HG03095 (cell line): ENCODE measurements around the gene GCH1.
"Not testable (repeated sequence)": the region's sequence is repeated elsewhere in the genome, so short reads cannot be mapped to it uniquely, and the experiment has no call there.

Source experiments
- ATAC-seq: cut with Tn5 transposase; IDR thresholded peaks from one replicate; pipeline ENCODE4 v1.9.1; 2021; ENCODE audit warnings: moderate library complexity; ENCODE audit not compliant: unreplicated experiment

Gene GCH1

GRCh38 chr14:54804538-54805041, 98.0 kb downstream of the GCH1 start:
- no peak for ATAC-seq

- no peak for ATAC-seq
Observed at GRCh38 chr14:54803926-54804537, 98.6 kb downstream of the GCH1 start.

- ATAC-seq: no peak
Observed at GRCh38 chr14:54803396-54803795, 99.2 kb downstream of the GCH1 start.

- ATAC-seq: not testable (repeated sequence)
Observed at GRCh38 chr14:54801482-54801881, 101.1 kb downstream of the GCH1 start.

- ATAC-seq: no peak
Observed at GRCh38 chr14:54798465-54799124, 104.0 kb downstream of the GCH1 start.

- ATAC-seq: no peak
Observed at GRCh38 chr14:54797986-54798385, 104.6 kb downstream of the GCH1 start.

GRCh38 chr14:54797556-54797955, 105.1 kb downstream of the GCH1 start:
- ATAC-seq: no peak

GRCh38 chr14:54796961-54797360, 105.7 kb downstream of the GCH1 start:
- no peak for ATAC-seq

GRCh38 chr14:54794796-54795195, 107.8 kb downstream of the GCH1 start:
- no peak for ATAC-seq

- no peak for ATAC-seq
Observed at GRCh38 chr14:54794159-54794558, 108.5 kb downstream of the GCH1 start.

- ATAC-seq: no peak
Observed at GRCh38 chr14:54792288-54792687, 110.3 kb downstream of the GCH1 start.
